ENCODE data around the gene FNDC8.
"Not testable (repeated sequence)": the region's sequence is repeated elsewhere in the genome, so short reads cannot be mapped to it uniquely, and the experiment has no call there.

FNDC8 gene

GRCh38 chr17:35175638-35176415, 54.4 kb downstream of the FNDC8 start:
- DNase-seq (ENCODE audit: low read depth): no peak
- TF ChIP-seq, protein P1, sequence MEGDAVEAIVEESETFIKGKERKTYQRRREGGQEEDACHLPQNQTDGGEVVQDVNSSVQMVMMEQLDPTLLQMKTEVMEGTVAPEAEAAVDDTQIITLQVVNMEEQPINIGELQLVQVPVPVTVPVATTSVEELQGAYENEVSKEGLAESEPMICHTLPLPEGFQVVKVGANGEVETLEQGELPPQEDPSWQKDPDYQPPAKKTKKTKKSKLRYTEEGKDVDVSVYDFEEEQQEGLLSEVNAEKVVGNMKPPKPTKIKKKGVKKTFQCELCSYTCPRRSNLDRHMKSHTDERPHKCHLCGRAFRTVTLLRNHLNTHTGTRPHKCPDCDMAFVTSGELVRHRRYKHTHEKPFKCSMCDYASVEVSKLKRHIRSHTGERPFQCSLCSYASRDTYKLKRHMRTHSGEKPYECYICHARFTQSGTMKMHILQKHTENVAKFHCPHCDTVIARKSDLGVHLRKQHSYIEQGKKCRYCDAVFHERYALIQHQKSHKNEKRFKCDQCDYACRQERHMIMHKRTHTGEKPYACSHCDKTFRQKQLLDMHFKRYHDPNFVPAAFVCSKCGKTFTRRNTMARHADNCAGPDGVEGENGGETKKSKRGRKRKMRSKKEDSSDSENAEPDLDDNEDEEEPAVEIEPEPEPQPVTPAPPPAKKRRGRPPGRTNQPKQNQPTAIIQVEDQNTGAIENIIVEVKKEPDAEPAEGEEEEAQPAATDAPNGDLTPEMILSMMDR (conservative IDR thresholded peaks at IDR 0.05; ENCODE audit: control insufficient read depth, insufficient read depth, low read depth, low read length): no peak
- H3K4me3 ChIP-seq (ENCODE audit: control insufficient read depth, low read depth, low read length): no peak overlapping the region

GRCh38 chr17:35176897-35177296, 55.5 kb downstream of the FNDC8 start:
- no peak overlapping the region for H3K4me3 ChIP-seq (ENCODE audit: control insufficient read depth, low read depth, low read length)
- no peak for DNase-seq (ENCODE audit: low read depth)
- TF ChIP-seq, protein P1 (conservative IDR thresholded peaks at IDR 0.05; ENCODE audit: control insufficient read depth, insufficient read depth, low read depth, low read length): no peak

DNA sequence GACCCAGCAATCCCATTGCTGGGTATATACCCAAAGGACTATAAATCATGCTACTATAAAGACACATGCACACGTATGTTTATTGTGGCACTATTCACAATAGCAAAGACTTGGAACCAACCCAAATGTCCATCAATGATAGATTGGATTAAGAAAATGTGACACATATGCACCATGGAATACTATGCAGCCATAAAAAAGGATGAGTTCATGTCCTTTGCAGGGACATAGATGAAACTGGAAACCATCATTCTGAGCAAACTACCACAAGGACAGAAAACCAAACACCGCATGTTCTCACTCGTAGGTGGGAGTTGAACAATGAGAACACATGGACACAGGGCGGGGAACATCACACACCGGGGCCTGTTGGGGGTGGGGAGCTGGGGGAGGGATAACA, 58.0 kb downstream of the FNDC8 start:
- not testable (repeated sequence) for H3K4me3 ChIP-seq (ENCODE audit: control insufficient read depth, low read depth, low read length)

More for the DNA sequence above, 58.0 kb downstream of the FNDC8 start:
- DNase-seq (ENCODE audit: low read depth): not testable (repeated sequence)
